ENCODE measurements around the gene MPRIP. TPM values are rescaled to one million over a fixed set of nuclear protein-coding genes. Genes with fewer than 3 reads are reported as not detected.

MPRIP gene
- polyA plus RNA-seq, 1 of the 3 experiments (the other 2 are of a cell fraction): 64.4 TPM

DNA sequence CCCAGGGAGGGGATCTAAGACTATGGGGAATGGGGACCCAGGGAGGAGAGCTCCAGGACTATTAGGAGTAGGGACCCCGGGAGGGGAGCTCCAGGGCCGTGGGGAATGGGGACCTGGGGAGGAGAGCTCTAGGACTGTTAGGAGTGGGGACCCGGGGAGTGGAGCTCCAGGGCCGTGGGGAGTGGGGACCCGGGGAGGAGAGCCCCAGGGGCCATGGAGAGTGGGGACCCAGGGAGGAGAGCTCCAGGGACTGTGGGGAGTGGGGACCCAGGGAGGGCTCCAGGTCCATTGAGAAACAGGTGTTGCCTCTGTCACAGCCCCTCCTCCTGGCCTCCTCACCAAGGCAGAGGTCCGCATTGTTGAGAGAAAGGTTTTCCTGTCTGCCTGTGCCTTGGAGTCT, 16.0 kb downstream of the MPRIP start:
- ChIA-PET POLR2A (no interaction called here), CTCF (interaction anchor here (0.6 to 1.4 kb wide), 3 partner anchors 23 to 89 kb away, joined by 3 to 4 read pairs (median 3); no protein-coding TSS in a partner anchor)
- WGBS (ENCODE audit: low lambda C conversion rate): 96% methylated on average over 3 of the region's 6 CpGs
- peaks cover 0 to 15% of the 10 kb centered on the region in 2 experiments for H3K36me3 ChIP-seq (replicated peaks in 1 of 2; ENCODE audit: control insufficient read depth in 1 of 2, insufficient read depth in 2 of 2, low read length in 1 of 2)
- no peaks in the 10 kb centered on the region for H3K9me3 ChIP-seq
- peaks cover 100% of the 10 kb centered on the region for H4K20me1 ChIP-seq (ENCODE audit: insufficient read depth)
- no peak overlapping the region; a peak in 1 of 4 replicates for H3K27ac ChIP-seq (ENCODE audit: low read depth in 2 of 2, low read length in 1 of 2)
- H3K4me3 ChIP-seq (ENCODE audit: low read depth in 2 of 2, low read length in 1 of 2): no peak overlapping the region
- peaks cover 0 to 44% of the 10 kb centered on the region in 2 experiments; a peak in 1 of 4 replicates for H3K4me1 ChIP-seq (ENCODE audit: control insufficient read depth in 1 of 2, insufficient read depth in 2 of 2, low read depth in 1 of 2, low read length in 1 of 2)
- DNase-seq: no peak
- H3K9ac ChIP-seq: no peak overlapping the region
- no peak overlapping the region for H3K4me2 ChIP-seq
- TF ChIP-seq TEAD4 (IDR thresholded peaks at IDR 0.05; ENCODE audit: borderline replicate concordance, insufficient read depth): no peak
- TF ChIP-seq, protein P1, sequence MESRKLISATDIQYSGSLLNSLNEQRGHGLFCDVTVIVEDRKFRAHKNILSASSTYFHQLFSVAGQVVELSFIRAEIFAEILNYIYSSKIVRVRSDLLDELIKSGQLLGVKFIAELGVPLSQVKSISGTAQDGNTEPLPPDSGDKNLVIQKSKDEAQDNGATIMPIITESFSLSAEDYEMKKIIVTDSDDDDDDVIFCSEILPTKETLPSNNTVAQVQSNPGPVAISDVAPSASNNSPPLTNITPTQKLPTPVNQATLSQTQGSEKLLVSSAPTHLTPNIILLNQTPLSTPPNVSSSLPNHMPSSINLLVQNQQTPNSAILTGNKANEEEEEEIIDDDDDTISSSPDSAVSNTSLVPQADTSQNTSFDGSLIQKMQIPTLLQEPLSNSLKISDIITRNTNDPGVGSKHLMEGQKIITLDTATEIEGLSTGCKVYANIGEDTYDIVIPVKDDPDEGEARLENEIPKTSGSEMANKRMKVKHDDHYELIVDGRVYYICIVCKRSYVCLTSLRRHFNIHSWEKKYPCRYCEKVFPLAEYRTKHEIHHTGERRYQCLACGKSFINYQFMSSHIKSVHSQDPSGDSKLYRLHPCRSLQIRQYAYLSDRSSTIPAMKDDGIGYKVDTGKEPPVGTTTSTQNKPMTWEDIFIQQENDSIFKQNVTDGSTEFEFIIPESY (IDR thresholded peaks at IDR 0.05; ENCODE audit: borderline replicate concordance, low read depth): no peak
- TF ChIP-seq, protein P2, sequence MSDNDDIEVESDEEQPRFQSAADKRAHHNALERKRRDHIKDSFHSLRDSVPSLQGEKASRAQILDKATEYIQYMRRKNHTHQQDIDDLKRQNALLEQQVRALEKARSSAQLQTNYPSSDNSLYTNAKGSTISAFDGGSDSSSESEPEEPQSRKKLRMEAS (IDR thresholded peaks at IDR 0.05; ENCODE audit: low read depth): no peak
- TF ChIP-seq, protein P3, sequence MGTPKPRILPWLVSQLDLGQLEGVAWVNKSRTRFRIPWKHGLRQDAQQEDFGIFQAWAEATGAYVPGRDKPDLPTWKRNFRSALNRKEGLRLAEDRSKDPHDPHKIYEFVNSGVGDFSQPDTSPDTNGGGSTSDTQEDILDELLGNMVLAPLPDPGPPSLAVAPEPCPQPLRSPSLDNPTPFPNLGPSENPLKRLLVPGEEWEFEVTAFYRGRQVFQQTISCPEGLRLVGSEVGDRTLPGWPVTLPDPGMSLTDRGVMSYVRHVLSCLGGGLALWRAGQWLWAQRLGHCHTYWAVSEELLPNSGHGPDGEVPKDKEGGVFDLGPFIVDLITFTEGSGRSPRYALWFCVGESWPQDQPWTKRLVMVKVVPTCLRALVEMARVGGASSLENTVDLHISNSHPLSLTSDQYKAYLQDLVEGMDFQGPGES (IDR thresholded peaks at IDR 0.05; ENCODE audit: low read depth, low read length): no peak
- TF ChIP-seq, protein P4, sequence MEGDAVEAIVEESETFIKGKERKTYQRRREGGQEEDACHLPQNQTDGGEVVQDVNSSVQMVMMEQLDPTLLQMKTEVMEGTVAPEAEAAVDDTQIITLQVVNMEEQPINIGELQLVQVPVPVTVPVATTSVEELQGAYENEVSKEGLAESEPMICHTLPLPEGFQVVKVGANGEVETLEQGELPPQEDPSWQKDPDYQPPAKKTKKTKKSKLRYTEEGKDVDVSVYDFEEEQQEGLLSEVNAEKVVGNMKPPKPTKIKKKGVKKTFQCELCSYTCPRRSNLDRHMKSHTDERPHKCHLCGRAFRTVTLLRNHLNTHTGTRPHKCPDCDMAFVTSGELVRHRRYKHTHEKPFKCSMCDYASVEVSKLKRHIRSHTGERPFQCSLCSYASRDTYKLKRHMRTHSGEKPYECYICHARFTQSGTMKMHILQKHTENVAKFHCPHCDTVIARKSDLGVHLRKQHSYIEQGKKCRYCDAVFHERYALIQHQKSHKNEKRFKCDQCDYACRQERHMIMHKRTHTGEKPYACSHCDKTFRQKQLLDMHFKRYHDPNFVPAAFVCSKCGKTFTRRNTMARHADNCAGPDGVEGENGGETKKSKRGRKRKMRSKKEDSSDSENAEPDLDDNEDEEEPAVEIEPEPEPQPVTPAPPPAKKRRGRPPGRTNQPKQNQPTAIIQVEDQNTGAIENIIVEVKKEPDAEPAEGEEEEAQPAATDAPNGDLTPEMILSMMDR (IDR thresholded peaks at IDR 0.05): no peak
- TF ChIP-seq, protein P5, sequence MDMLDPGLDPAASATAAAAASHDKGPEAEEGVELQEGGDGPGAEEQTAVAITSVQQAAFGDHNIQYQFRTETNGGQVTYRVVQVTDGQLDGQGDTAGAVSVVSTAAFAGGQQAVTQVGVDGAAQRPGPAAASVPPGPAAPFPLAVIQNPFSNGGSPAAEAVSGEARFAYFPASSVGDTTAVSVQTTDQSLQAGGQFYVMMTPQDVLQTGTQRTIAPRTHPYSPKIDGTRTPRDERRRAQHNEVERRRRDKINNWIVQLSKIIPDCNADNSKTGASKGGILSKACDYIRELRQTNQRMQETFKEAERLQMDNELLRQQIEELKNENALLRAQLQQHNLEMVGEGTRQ (IDR thresholded peaks at IDR 0.05; ENCODE audit: borderline replicate concordance, low read depth, low read length): no peak
- TF ChIP-seq TCF12 (IDR thresholded peaks at IDR 0.05): no peak
- TF ChIP-seq RFX5 (IDR thresholded peaks at IDR 0.05; ENCODE audit: low read length): no peak
- no peak for TF ChIP-seq GATA2 (CRISPR knock-in tag; IDR thresholded peaks at IDR 0.05)
- TF ChIP-seq, protein P6, sequence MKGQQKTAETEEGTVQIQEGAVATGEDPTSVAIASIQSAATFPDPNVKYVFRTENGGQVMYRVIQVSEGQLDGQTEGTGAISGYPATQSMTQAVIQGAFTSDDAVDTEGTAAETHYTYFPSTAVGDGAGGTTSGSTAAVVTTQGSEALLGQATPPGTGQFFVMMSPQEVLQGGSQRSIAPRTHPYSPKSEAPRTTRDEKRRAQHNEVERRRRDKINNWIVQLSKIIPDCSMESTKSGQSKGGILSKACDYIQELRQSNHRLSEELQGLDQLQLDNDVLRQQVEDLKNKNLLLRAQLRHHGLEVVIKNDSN (IDR thresholded peaks at IDR 0.05; ENCODE audit: borderline replicate concordance, low read depth): no peak
- no peak for TF ChIP-seq CHD2 (IDR thresholded peaks at IDR 0.05; ENCODE audit: low read length, partially characterized antibody)
- TF ChIP-seq FOXJ3 (CRISPR knock-in tag; IDR thresholded peaks at IDR 0.05): no peak
- TF ChIP-seq RAD21 (IDR thresholded peaks at IDR 0.05; ENCODE audit: low read length): no peak
- TF ChIP-seq SIN3A (IDR thresholded peaks at IDR 0.05; ENCODE audit: borderline replicate concordance, low read depth, low read length): no peak
- no peak for TF ChIP-seq RCOR1 (IDR thresholded peaks at IDR 0.05; ENCODE audit: low read length)
- TF ChIP-seq SMC3 (IDR thresholded peaks at IDR 0.05; ENCODE audit: low read depth, low read length): no peak
- H2AFZ ChIP-seq (ENCODE audit: low read depth): no peak overlapping the region
- no peaks in the 10 kb centered on the region for H3K9me2 ChIP-seq
- peaks cover 100% of the 10 kb centered on the region for H3K79me2 ChIP-seq (ENCODE audit: insufficient read depth)
- no peaks in the 10 kb centered on the region for H3K27me3 ChIP-seq (ENCODE audit: insufficient read depth)
- H3F3A ChIP-seq (replicated peaks; ENCODE audit: insufficient read depth): no peaks in the 10 kb centered on the region
